Astrocyte of the spinal cord (primary cell): ENCODE data around the gene ARMS2.

ENCODE experiments used
- DNase-seq: peaks from one replicate; pipeline ENCODE4 v3.0.0; 2011; ENCODE audit warnings: low read depth, low spot score
- H3K4me3 ChIP-seq: 2 replicates; pipeline ENCODE4 v1.5.1; 2011; ENCODE audit warnings: low read depth, mild to moderate bottlenecking, low read length, moderate library complexity
- CTCF ChIP-seq: IDR thresholded peaks from 2 replicates; pipeline ENCODE4 v1.5.1; 2012; ENCODE audit warnings: low read depth, mild to moderate bottlenecking, low read length, inconsistent platforms
- in situ Hi-C: cut with HindIII; loops from 2 replicates; pipeline ENCODE4 v1.10.0; 2017; ENCODE audit warnings: low sequenced_read_pairs

Gene ARMS2

GRCh38 chr10:122490786-122491680 lies 36.6 kb downstream of the ARMS2 start:
- DNase-seq, result no peak
- in situ Hi-C loops, result no loop called here
- TF ChIP-seq CTCF, result no peak
- no peak overlapping the region for H3K4me3 ChIP-seq

- DNase-seq, result no peak
- no peak overlapping the region for H3K4me3 ChIP-seq
- in situ Hi-C loops, result no loop called here
- no peak for TF ChIP-seq CTCF
Observed at GRCh38 chr10:122492006-122492405, 37.6 kb downstream of the ARMS2 start.

- no peak for TF ChIP-seq CTCF
- DNase-seq, result no peak
- in situ Hi-C loops, result no loop called here
- H3K4me3 ChIP-seq, result no peak overlapping the region
Observed at GRCh38 chr10:122492999-122493481, 38.6 kb downstream of the ARMS2 start.

GRCh38 chr10:122493761-122494160 lies 39.3 kb downstream of the ARMS2 start:
- DNase-seq, result no peak
- TF ChIP-seq CTCF, result no peak
- H3K4me3 ChIP-seq, result no peak overlapping the region
- in situ Hi-C loops, result no loop called here

- H3K4me3 ChIP-seq, result no peak overlapping the region
- TF ChIP-seq CTCF, result no peak
- no peak for DNase-seq
- in situ Hi-C loops, result no loop called here
Observed at GRCh38 chr10:122494173-122494820, 39.8 kb downstream of the ARMS2 start.

GRCh38 chr10:122494833-122495232 lies 40.4 kb downstream of the ARMS2 start:
- H3K4me3 ChIP-seq, result no peak overlapping the region
- in situ Hi-C loops, result no loop called here
- no peak for TF ChIP-seq CTCF
- peak; percentile 88 for DNase-seq
